Stimulated activated CD4-positive, alpha-beta T cell treated with anti-CD3 and anti-CD28 coated beads, Interleukin-12 subunit alpha, Interleukin-12 subunit beta, amount 100 ng/mL, for 24 hours (primary cell): Measurements from ENCODE around the gene MAP7D1.
"Not testable (repeated sequence)": the region's sequence is repeated elsewhere in the genome, so short reads cannot be mapped to it uniquely, and the experiment has no call there.

ENCODE experiments used
- DNase-seq, 2 experiments: peaks; one replicate each; pipeline ENCODE4 v3.0.0-alpha.2; 2020; ENCODE audit warnings: low read depth in 2 of 2

Gene MAP7D1

GRCh38 chr1:36168514-36168913, 12.6 kb downstream of the MAP7D1 start:
- DNase-seq, result no peak

- DNase-seq, result no peak
Observed at GRCh38 chr1:36170643-36171412, 14.9 kb downstream of the MAP7D1 start.

GRCh38 chr1:36172017-36172747, 16.2 kb downstream of the MAP7D1 start:
- no peak for DNase-seq

GRCh38 chr1:36172983-36173382, 17.0 kb downstream of the MAP7D1 start:
- DNase-seq, result no peak

GRCh38 chr1:36174713-36175112, 18.8 kb downstream of the MAP7D1 start:
- DNase-seq, result no peak

- no peak for DNase-seq
Observed at GRCh38 chr1:36175137-36176095, 19.5 kb downstream of the MAP7D1 start.

GRCh38 chr1:36176106-36176949, 20.4 kb downstream of the MAP7D1 start:
- no peak for DNase-seq

GRCh38 chr1:36177589-36178431, 21.9 kb downstream of the MAP7D1 start:
- DNase-seq, result no peak

- no peak for DNase-seq
Observed at GRCh38 chr1:36178471-36179219, 22.7 kb downstream of the MAP7D1 start.

GRCh38 chr1:36179220-36179600, 23.2 kb downstream of the MAP7D1 start:
- DNase-seq, result no peak

- no peak for DNase-seq
Observed at GRCh38 chr1:36182734-36183133, 26.8 kb downstream of the MAP7D1 start.

GRCh38 chr1:36183309-36183856, 27.4 kb downstream of the MAP7D1 start:
- no peak for DNase-seq

- peak; percentile 53 to 67 for DNase-seq
Observed at GRCh38 chr1:36187800-36188593, 32.0 kb downstream of the MAP7D1 start.

GRCh38 chr1:36196805-36197204, 40.8 kb downstream of the MAP7D1 start:
- not testable (repeated sequence) for DNase-seq

GRCh38 chr1:36198641-36199040, 42.7 kb downstream of the MAP7D1 start:
- no peak for DNase-seq

GRCh38 chr1:36199934-36200741, 44.2 kb downstream of the MAP7D1 start:
- DNase-seq, result no peak

GRCh38 chr1:36203027-36203553, 47.1 kb downstream of the MAP7D1 start:
- no peak for DNase-seq
